DMS53 (cell line): ENCODE data around the gene NEUROG2.
"Not testable (repeated sequence)": the region's sequence is repeated elsewhere in the genome, so short reads cannot be mapped to it uniquely, and the experiment has no call there.

Source experiments
- DNase-seq: peaks from one replicate; lab custom pipeline; 2025; lab: John Stamatoyannopoulos, UW

Gene NEUROG2

GRCh38 chr4:112490808-112491207 is 25.2 kb downstream of the NEUROG2 start:
- not testable (repeated sequence) for DNase-seq

DNA sequence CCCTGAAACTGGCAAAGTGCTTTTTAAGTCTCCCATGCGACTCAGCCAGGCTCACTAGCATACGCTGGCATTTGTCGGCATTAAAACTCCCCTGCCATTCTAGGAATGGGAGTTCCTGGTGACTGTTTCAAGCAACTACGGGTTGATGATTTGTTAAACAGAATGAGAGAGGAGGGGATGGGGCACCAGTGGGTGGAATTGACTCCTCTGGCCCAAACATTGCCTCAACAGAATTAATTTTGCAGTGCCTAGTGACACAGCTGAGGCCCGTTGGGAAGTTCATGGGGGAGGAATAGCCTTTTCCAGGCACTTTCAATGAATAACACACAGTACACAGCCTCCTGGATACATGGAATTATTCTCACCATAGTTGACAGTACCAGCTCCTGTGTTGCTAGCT is 30.1 kb downstream of the NEUROG2 start:
- no peak for DNase-seq

GRCh38 chr4:112473985-112474384 is 42.0 kb downstream of the NEUROG2 start:
- DNase-seq, result no peak

DNA sequence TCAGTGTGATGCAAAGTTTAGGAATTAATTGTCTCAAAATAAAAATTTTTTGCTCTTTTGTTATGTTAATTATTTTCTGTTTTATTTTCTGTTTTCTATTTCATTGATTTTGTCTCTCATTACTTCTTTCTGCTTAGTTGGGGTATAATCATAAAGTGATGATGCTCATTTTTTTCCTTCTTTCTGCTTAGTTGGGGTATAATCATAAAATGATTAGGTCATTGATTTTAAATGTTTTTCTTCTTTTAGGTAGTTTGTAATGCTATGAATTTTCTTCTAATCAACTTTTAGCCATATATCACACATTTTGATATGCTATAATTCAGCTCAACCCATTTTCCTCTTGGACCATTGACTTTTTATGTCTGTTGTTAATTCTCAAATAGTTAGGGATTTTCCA is 43.7 kb downstream of the NEUROG2 start:
- no peak for DNase-seq
